GM23338 (cell line): ENCODE data around the gene EIF4E2. TPM values are rescaled to one million over a fixed set of nuclear protein-coding genes. Genes with fewer than 3 reads are reported as not detected.
A peak's percentile ranks its signal among the peaks of the same experiment; 100 is the strongest.

ENCODE experiments used
- ATAC-seq: fragments of 200-7000 bp; cut with Tn5 transposase; 3 replicates; pipeline ENCODE4 v1.9.1; 2020
- DNase-seq: peaks from one replicate; pipeline ENCODE4 v3.0.0-alpha.2; 2015; ENCODE audit warnings: low spot score
- H2AFZ ChIP-seq: fragments of 200-600 bp; sonication (generic); 2 replicates; pipeline ENCODE4 v1.8.0; 2016; ENCODE audit warnings: antibody characterized with exemption, mild to moderate bottlenecking, moderate library complexity
- H3F3A ChIP-seq: fragments of 200-600 bp; sonication (generic); replicated peaks from 2 replicates; pipeline ENCODE4 v1.8.0; 2017; ENCODE audit warnings: antibody characterized with exemption, mixed run types, low read depth
- H3K27ac ChIP-seq: fragments of 200-600 bp; sonication (generic); 2 replicates; pipeline ENCODE4 v1.6.1; 2016; ENCODE audit warnings: low read depth
- H3K27me3 ChIP-seq: fragments of 200-600 bp; sonication (generic); 2 replicates; pipeline ENCODE4 v1.8.0; 2016; ENCODE audit warnings: mild to moderate bottlenecking, mixed run types, moderate library complexity; ENCODE audit not compliant: insufficient read depth
- H3K36me3 ChIP-seq: fragments of 200-600 bp; sonication (generic); 2 replicates; pipeline ENCODE4 v1.8.0; 2016; ENCODE audit warnings: mild to moderate bottlenecking; ENCODE audit not compliant: insufficient read depth
- H3K4me1 ChIP-seq: fragments of 200-600 bp; sonication (generic); 2 replicates; pipeline ENCODE4 v1.8.0; 2016; ENCODE audit warnings: mild to moderate bottlenecking, moderate library complexity; ENCODE audit not compliant: insufficient read depth
- H3K4me2 ChIP-seq: fragments of 200-600 bp; sonication (generic); 2 replicates; pipeline ENCODE4 v1.7.1; 2017; ENCODE audit warnings: mixed run types
- H3K4me3 ChIP-seq: fragments of 200-600 bp; sonication (generic); 2 replicates; pipeline ENCODE4 v1.6.1; 2016; ENCODE audit warnings: mixed run types
- H3K79me2 ChIP-seq: fragments of 200-600 bp; sonication (generic); replicated peaks from 2 replicates; pipeline ENCODE4 v1.8.0; 2017; ENCODE audit warnings: mild to moderate bottlenecking; ENCODE audit not compliant: insufficient read depth
- H3K9me2 ChIP-seq: fragments of 200-600 bp; sonication (generic); 2 replicates; pipeline ENCODE4 v1.8.0; 2017; ENCODE audit not compliant: insufficient read depth
- H4K20me1 ChIP-seq: fragments of 200-600 bp; sonication (generic); replicated peaks from 2 replicates; pipeline ENCODE4 v1.8.0; 2017; ENCODE audit warnings: mild to moderate bottlenecking; ENCODE audit not compliant: insufficient read depth
- H3K27ac Mint-ChIP-seq: 2 replicates; pipeline ENCODE4 v1.8.0; 2020; ENCODE audit warnings: inconsistent platforms, mild to moderate bottlenecking, moderate library complexity, mixed read lengths
- H3K27me3 Mint-ChIP-seq: 3 replicates; pipeline ENCODE4 v1.8.0; 2022; ENCODE audit warnings: low read depth, mild to moderate bottlenecking, moderate library complexity, mixed read lengths, inconsistent platforms; ENCODE audit not compliant: insufficient read depth, poor library complexity
- H3K36me3 Mint-ChIP-seq: 3 replicates; pipeline ENCODE4 v1.8.0; 2021; ENCODE audit warnings: low read depth, mild to moderate bottlenecking, inconsistent platforms, moderate library complexity, mixed read lengths
- H3K4me1 Mint-ChIP-seq: 3 replicates; pipeline ENCODE4 v1.8.0; 2020; ENCODE audit warnings: mild to moderate bottlenecking, inconsistent platforms, mixed read lengths
- H3K4me3 Mint-ChIP-seq: 3 replicates; pipeline ENCODE4 v1.8.0; 2021; ENCODE audit warnings: moderate library complexity, mild to moderate bottlenecking, inconsistent platforms, mixed read lengths
- H3K9me3 Mint-ChIP-seq: 3 replicates; pipeline ENCODE4 v1.8.0; 2020; ENCODE audit warnings: moderate library complexity, mild to moderate bottlenecking, inconsistent platforms, mixed read lengths
- CREB1 ChIP-seq: fragments of 250-450 bp; sonication (Bioruptor Pico); IDR thresholded peaks from 2 replicates; pipeline ENCODE4 v1.5.0; 2020; ENCODE audit warnings: low read depth, mild to moderate bottlenecking, moderate library complexity
- CTCF ChIP-seq, 2 experiments: fragments of 200-600 bp in 1 of 2; sonication (generic) in 1 of 2; conservative IDR thresholded peaks; 2 replicates each; pipeline versions ENCODE4 v1.5.1 to v1.6.1; 2016 to 2017; ENCODE audit warnings: antibody characterized with exemption in 2 of 2, low read depth in 2 of 2, mild to moderate bottlenecking in 2 of 2, moderate library complexity in 1 of 2
- ETS1 ChIP-seq: IDR thresholded peaks from 2 replicates; pipeline ENCODE4 v1.6.1; 2016; ENCODE audit warnings: antibody characterized with exemption
- EZH2 ChIP-seq: fragments of 200-600 bp; sonication (generic); IDR thresholded peaks from one replicate; pipeline ENCODE4 v1.8.0; 2017; ENCODE audit warnings: antibody characterized with exemption, mild to moderate bottlenecking, low read depth; ENCODE audit not compliant: unreplicated experiment
- NANOG ChIP-seq: IDR thresholded peaks from 2 replicates; pipeline ENCODE4 v1.6.1; 2016; ENCODE audit warnings: antibody characterized with exemption, borderline replicate concordance
- POLR2AphosphoS5 ChIP-seq: IDR thresholded peaks from 2 replicates; pipeline ENCODE4 v1.6.1; 2016; ENCODE audit warnings: antibody characterized with exemption, low read depth
- REST ChIP-seq: IDR thresholded peaks from one replicate; pipeline ENCODE4 v1.6.1; 2018; ENCODE audit warnings: antibody characterized with exemption; ENCODE audit not compliant: unreplicated experiment
- STAT1 ChIP-seq: IDR thresholded peaks from one replicate; pipeline ENCODE4 v1.6.1; 2016; ENCODE audit warnings: antibody characterized with exemption; ENCODE audit not compliant: unreplicated experiment
- ZNF114 ChIP-seq: fragments of 250-450 bp; sonication (Bioruptor Pico); IDR thresholded peaks from 2 replicates; pipeline ENCODE4 v1.5.0; 2020; ENCODE audit warnings: mild to moderate bottlenecking, moderate library complexity
- ZNF331 ChIP-seq: fragments of 250-450 bp; sonication (Bioruptor Pico); IDR thresholded peaks from 2 replicates; pipeline ENCODE4 v1.5.0; 2020; ENCODE audit warnings: low read depth, mild to moderate bottlenecking, moderate library complexity
- polyA plus RNA-seq: library from polyadenylated mRNA; unstranded; fragments of >200 nt; fragmentation: Nextera tagmentation; extraction: Ambion mirVana; gene quantifications from 2 replicates; pipeline ENCODE4 v1.2.1, GENCODE V29; 2016
- total RNA-seq: library from RNA; depleted of rRNA; stranded (reverse); fragments of >200 nt; shearing (Covaris generic); gene quantifications from 2 replicates; pipeline ENCODE4 v1.2.3, GENCODE V29; 2014

Gene EIF4E2
- total and polyA plus RNA-seq, 2 experiments from 2014 or later: 68.1 to 152 TPM

DNA sequence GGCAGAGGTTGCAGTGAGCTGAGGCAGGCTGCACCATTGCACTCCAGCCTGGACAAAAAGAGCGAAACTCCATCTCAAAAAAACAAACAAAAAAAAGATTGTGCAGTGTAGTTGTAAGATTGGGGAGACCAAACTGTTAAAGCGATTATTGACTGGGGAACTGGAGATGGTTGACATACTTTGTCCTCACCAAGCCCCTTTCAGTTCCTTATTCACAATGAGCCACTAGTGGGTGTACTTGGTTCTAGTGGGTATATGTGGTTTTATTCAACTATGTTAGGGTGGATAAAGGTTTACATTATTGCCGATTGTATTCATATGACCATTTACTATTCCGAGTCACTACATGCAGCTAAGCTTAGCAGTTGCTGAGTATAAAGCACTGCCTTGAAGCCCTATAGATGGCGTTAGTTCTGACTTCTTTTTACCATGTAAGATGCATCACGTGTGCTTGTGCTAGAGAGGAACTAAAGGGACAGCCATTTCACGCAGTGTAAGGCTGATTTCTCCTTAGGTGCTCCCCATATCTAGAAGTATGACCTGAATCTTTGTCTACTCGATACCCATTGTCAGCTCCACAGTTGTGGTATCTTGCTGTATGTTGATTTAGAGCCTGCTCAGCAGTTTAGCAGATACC is 12.1 kb downstream of the EIF4E2 start:
- DNase-seq (peak; percentile 20), ATAC-seq (peak; percentile 67)
- no peaks in the 10 kb centered on the region; the same call in 1 of the 2 replicates for H3K79me2 ChIP-seq
- TF ChIP-seq POLR2AphosphoS5 (no peak), EZH2 (no peak), ETS1 (no peak), REST (no peak), CREB1 (CRISPR knock-in tag) (no peak), CTCF (conservative IDR thresholded peaks at IDR 0.05; ENCODE audit: low read depth in 2 of 2) (peak in 1 of 2 experiments; percentile 34; a peak in 2 of 4 replicates), NANOG (no peak), STAT1 (no peak)
- H3K27ac ChIP-seq: no peak overlapping the region
- H3K27me3 Mint-ChIP-seq: no peaks in the 10 kb centered on the region
- peaks cover 65% of the 10 kb centered on the region for H3K36me3 Mint-ChIP-seq
- no peak overlapping the region for H3K27ac Mint-ChIP-seq
- no peak overlapping the region for H3K4me3 ChIP-seq
- no peak overlapping the region for H3K4me2 ChIP-seq
- H3K4me3 Mint-ChIP-seq: no peak overlapping the region
- no peaks in the 10 kb centered on the region for H3K27me3 ChIP-seq
- H3K36me3 ChIP-seq: peaks cover 40% of the 10 kb centered on the region
- peaks cover 10% of the 10 kb centered on the region for H4K20me1 ChIP-seq
- no peaks in the 10 kb centered on the region for H3F3A ChIP-seq
- no peaks in the 10 kb centered on the region for H3K9me3 Mint-ChIP-seq
- H3K4me1 Mint-ChIP-seq: no peaks in the 10 kb centered on the region
- no peaks in the 10 kb centered on the region for H3K4me1 ChIP-seq
- no peak overlapping the region for H2AFZ ChIP-seq
- no peaks in the 10 kb centered on the region for H3K9me2 ChIP-seq

DNA sequence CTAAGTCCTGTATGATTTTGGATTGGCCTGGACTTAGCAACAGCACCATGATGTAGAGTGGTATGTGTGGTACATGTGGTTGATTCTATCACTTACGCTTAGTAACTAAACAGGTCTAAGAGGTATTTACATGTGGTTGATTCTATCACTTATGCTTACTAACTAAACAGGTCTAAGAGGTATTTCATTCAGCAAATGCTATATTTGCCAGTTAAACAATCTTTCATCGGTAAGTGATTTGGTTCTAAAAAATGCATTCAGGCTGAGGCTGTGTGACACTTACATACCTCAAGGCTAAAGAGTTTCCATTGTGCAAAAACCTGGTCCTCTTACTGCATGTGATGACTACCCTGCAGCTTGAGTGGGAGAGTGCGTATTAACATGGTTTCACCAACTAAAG is 13.1 kb downstream of the EIF4E2 start:
- H3K36me3 Mint-ChIP-seq: peaks cover 69% of the 10 kb centered on the region
- ATAC-seq (no peak), DNase-seq (no peak)
- H2AFZ ChIP-seq: no peak overlapping the region
- no peaks in the 10 kb centered on the region for H3K4me1 Mint-ChIP-seq
- no peaks in the 10 kb centered on the region for H3K4me1 ChIP-seq
- peaks cover 10% of the 10 kb centered on the region for H4K20me1 ChIP-seq
- no peak overlapping the region for H3K4me3 ChIP-seq
- peaks cover under 1% of the 10 kb centered on the region for H3K27me3 Mint-ChIP-seq
- H3K4me2 ChIP-seq: no peak overlapping the region
- no peaks in the 10 kb centered on the region; the same call in 1 of the 2 replicates for H3K79me2 ChIP-seq
- peaks cover 37% of the 10 kb centered on the region for H3K36me3 ChIP-seq
- H3K9me2 ChIP-seq: no peaks in the 10 kb centered on the region
- H3K4me3 Mint-ChIP-seq: no peak overlapping the region
- H3K27ac ChIP-seq: no peak overlapping the region
- H3K27me3 ChIP-seq: no peaks in the 10 kb centered on the region
- H3F3A ChIP-seq: no peaks in the 10 kb centered on the region
- H3K9me3 Mint-ChIP-seq: no peaks in the 10 kb centered on the region
- H3K27ac Mint-ChIP-seq: no peak overlapping the region
- TF ChIP-seq REST (no peak), ETS1 (no peak), ZNF331 (CRISPR knock-in tag) (no peak), STAT1 (no peak), NANOG (no peak), POLR2AphosphoS5 (no peak), ZNF114 (CRISPR knock-in tag) (no peak)
